Neural progenitor cell (in vitro differentiated cells): ENCODE data around the gene CPLX1. TPM values are rescaled to one million over a fixed set of nuclear protein-coding genes. Genes with fewer than 3 reads are reported as not detected.

Experiments used
- DNase-seq: peaks from one replicate; pipeline ENCODE4 v3.0.0-alpha.2; 2016; ENCODE audit warnings: low spot score
- H2AFZ ChIP-seq: fragments of 200-600 bp; sonication (generic); replicated peaks from 2 replicates; pipeline ENCODE4 v1.6.1; 2016; ENCODE audit warnings: antibody characterized with exemption
- H3F3A ChIP-seq: fragments of 200-600 bp; sonication (generic); 2 replicates; pipeline ENCODE4 v1.6.1; 2016; ENCODE audit warnings: antibody characterized with exemption, low read depth
- H3K27ac ChIP-seq: fragments of 200-600 bp; sonication (generic); 2 replicates; pipeline ENCODE4 v1.5.1; 2016; ENCODE audit warnings: mild to moderate bottlenecking
- H3K27me3 ChIP-seq: fragments of 200-600 bp; sonication (generic); 2 replicates; pipeline ENCODE4 v1.6.1; 2016; ENCODE audit warnings: mild to moderate bottlenecking, moderate library complexity
- H3K36me3 ChIP-seq: fragments of 200-600 bp; sonication (generic); 2 replicates; pipeline ENCODE4 v1.5.1; 2016
- H3K4me1 ChIP-seq: fragments of 200-600 bp; sonication (generic); 2 replicates; pipeline ENCODE4 v1.6.1; 2016; ENCODE audit warnings: mixed run types
- H3K4me2 ChIP-seq: fragments of 200-600 bp; sonication (generic); 2 replicates; pipeline ENCODE4 v1.6.1; 2016
- H3K4me3 ChIP-seq: fragments of 200-600 bp; sonication (generic); 2 replicates; pipeline ENCODE4 v1.5.1; 2016
- H3K79me2 ChIP-seq: fragments of 200-600 bp; sonication (generic); 2 replicates; pipeline ENCODE4 v1.6.1; 2016; ENCODE audit warnings: low read depth
- H3K9ac ChIP-seq: fragments of 200-600 bp; sonication (generic); 2 replicates; pipeline ENCODE4 v1.6.1; 2016
- H3K9me3 ChIP-seq: fragments of 200-600 bp; sonication (generic); 2 replicates; pipeline ENCODE4 v1.5.1; 2016; ENCODE audit warnings: low read depth
- H4K20me1 ChIP-seq: fragments of 200-600 bp; sonication (generic); 2 replicates; pipeline ENCODE4 v1.6.1; 2016; ENCODE audit warnings: low read depth
- H3K27ac Mint-ChIP-seq: 3 replicates; pipeline ENCODE4 v1.8.0; 2021; ENCODE audit warnings: mixed read lengths
- H3K27me3 Mint-ChIP-seq: 2 replicates; pipeline ENCODE4 v1.8.0; 2022; ENCODE audit warnings: low read depth, mild to moderate bottlenecking, inconsistent platforms, moderate library complexity, mixed read lengths; ENCODE audit not compliant: insufficient read depth
- H3K36me3 Mint-ChIP-seq: 3 replicates; pipeline ENCODE4 v1.8.0; 2021; ENCODE audit warnings: mixed read lengths
- H3K4me1 Mint-ChIP-seq: 3 replicates; pipeline ENCODE4 v1.8.0; 2021; ENCODE audit warnings: mixed read lengths
- H3K4me3 Mint-ChIP-seq: 3 replicates; pipeline ENCODE4 v1.8.0; 2021; ENCODE audit warnings: mild to moderate bottlenecking, moderate library complexity, mixed read lengths
- H3K9me3 Mint-ChIP-seq: 3 replicates; pipeline ENCODE4 v1.8.0; 2020; ENCODE audit warnings: mixed read lengths
- EZH2 ChIP-seq: fragments of 200-600 bp; sonication (generic); IDR thresholded peaks from 2 replicates; pipeline ENCODE4 v1.6.1; 2017; ENCODE audit warnings: antibody characterized with exemption, mild to moderate bottlenecking, moderate library complexity
- EZH2phosphoT487 ChIP-seq: fragments of 200-600 bp; sonication (generic); IDR thresholded peaks from 2 replicates; pipeline ENCODE4 v1.6.1; 2017; ENCODE audit warnings: antibody characterized with exemption
- total RNA-seq: library from RNA; depleted of rRNA; stranded (reverse); fragments of >200 nt; gene quantifications from 2 replicates; pipeline ENCODE4 v1.2.3, GENCODE V29; 2015; ENCODE audit warnings: low replicate concordance
- TF ChIP-seq, protein P1 (sequence below): fragments of 200-600 bp; sonication (generic); IDR thresholded peaks from 2 replicates; pipeline ENCODE4 v1.5.1; 2017; ENCODE audit warnings: antibody characterized with exemption, mild to moderate bottlenecking

The CPLX1 gene
- total RNA-seq, 1 donor from 2014 or later, result not detected

DNA sequence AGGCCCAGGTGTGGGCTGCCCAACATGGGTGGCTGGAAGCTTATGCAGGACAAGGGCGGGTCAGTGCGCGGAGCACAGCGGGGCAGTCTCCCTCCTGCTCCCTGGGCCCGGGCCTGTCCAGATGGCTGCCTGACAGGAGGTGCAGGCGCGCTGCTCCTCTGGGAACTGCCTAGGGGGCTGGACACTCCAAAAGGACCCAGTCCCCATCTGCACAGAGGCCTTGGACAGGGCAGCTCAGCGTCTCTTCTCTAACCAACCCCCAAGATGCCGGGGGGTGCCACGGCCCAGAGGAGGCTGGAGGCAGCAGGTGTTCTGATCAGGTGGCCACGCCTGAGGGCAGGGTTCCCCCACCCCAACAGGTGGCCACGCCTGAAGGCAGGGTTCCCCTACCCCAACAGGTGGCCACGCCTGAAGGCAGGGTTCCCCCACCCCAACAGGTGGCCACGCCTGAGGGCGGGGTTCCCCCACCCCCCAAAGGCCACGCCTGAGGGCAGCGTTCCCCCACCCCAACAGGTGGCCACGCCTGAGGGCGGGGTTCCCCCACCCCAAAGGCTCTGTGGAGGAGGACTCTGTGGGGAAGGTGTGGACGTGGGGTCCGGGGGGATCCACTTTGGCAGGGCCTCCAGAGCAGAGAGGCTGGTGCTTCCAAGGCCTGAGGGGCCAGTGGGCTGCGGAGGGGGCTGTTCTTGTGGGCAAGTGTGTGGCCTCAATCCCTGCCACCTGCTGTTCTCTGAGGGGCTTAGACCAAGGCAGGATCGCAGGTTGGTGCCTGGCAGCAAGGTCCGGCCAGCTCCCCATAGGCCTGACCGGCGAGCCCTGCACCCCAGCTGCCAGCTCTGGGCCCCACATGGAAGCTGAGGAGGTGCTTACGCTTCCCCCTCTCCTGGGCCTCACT is 36.1 kb downstream of the CPLX1 start:
- H3K36me3 ChIP-seq, result no peaks in the 10 kb centered on the region
- peaks cover 21% of the 10 kb centered on the region for H4K20me1 ChIP-seq
- H3K27ac ChIP-seq, result no peak overlapping the region
- H3K27me3 ChIP-seq, result peaks cover 98% of the 10 kb centered on the region
- H3K36me3 Mint-ChIP-seq, result no peaks in the 10 kb centered on the region
- peaks cover 22% of the 10 kb centered on the region for H3K4me1 ChIP-seq
- peaks cover 14% of the 10 kb centered on the region for H3F3A ChIP-seq
- peaks cover 26% of the 10 kb centered on the region for H3K4me1 Mint-ChIP-seq
- H3K79me2 ChIP-seq, result no peaks in the 10 kb centered on the region
- TF ChIP-seq EZH2phosphoT487, result no peak
- H3K27ac Mint-ChIP-seq, result no peak overlapping the region
- no peak overlapping the region for H3K4me3 Mint-ChIP-seq
- H3K4me2 ChIP-seq, result no peak overlapping the region
- no peak overlapping the region for H3K4me3 ChIP-seq
- H3K27me3 Mint-ChIP-seq, result peaks cover 24% of the 10 kb centered on the region
- no peak overlapping the region for H2AFZ ChIP-seq
- no peaks in the 10 kb centered on the region for H3K9me3 ChIP-seq
- DNase-seq, result no peak
- no peaks in the 10 kb centered on the region for H3K9me3 Mint-ChIP-seq
- no peak overlapping the region for H3K9ac ChIP-seq

DNA sequence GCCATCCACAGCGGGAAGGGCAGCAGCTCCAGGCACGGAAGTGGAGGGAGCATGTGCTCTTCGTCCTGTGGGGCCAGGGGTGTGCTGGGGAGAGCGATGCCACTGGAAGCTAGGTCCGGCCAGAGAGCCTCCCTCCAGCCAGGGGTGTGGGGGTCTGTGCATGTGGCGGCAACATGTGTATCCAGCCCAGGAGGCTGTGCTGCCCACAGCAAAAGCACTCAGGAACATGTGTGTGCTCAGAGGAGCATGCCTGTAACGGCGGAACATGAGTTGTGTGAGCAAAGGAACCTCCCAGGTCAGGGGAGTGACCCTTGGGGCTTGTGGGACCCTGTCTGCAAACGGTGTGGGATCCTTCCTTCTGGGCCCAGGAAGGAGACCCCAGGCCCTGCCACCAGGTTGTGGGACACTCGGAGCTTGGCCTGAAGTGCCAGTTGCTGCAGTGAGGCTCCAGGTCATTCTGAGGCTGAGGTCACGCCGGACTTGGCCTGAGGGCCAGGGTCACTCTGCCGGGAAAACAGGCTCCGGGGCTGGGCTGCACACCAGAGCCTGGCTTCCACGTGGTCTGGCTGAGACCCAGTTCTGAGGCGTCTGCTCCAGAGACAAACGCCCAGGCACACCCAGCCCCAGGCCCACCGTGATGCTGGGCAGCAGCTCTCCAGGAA is 37.2 kb downstream of the CPLX1 start:
- Mint-ChIP-seq H3K27ac (no peak overlapping the region), H3K27me3 (peaks cover 23% of the 10 kb centered on the region), H3K9me3 (no peaks in the 10 kb centered on the region), H3K4me3 (no peak overlapping the region), H3K4me1 (peaks cover 21% of the 10 kb centered on the region), H3K36me3 (no peaks in the 10 kb centered on the region)
- Histone ChIP-seq H4K20me1 (peaks cover 20% of the 10 kb centered on the region), H3F3A (peaks cover 5% of the 10 kb centered on the region), H3K9ac (no peak overlapping the region), H3K27me3 (peaks cover 98% of the 10 kb centered on the region), H3K4me1 (peaks cover 14% of the 10 kb centered on the region), H3K4me2 (no peak overlapping the region), H2AFZ (no peak overlapping the region), H3K79me2 (no peaks in the 10 kb centered on the region), H3K9me3 (no peaks in the 10 kb centered on the region), H3K4me3 (no peak overlapping the region), H3K27ac (no peak overlapping the region), H3K36me3 (no peaks in the 10 kb centered on the region)
- DNase-seq, result no peak
- TF ChIP-seq EZH2 (no peak), EZH2phosphoT487 (no peak)
- TF ChIP-seq, protein P1, sequence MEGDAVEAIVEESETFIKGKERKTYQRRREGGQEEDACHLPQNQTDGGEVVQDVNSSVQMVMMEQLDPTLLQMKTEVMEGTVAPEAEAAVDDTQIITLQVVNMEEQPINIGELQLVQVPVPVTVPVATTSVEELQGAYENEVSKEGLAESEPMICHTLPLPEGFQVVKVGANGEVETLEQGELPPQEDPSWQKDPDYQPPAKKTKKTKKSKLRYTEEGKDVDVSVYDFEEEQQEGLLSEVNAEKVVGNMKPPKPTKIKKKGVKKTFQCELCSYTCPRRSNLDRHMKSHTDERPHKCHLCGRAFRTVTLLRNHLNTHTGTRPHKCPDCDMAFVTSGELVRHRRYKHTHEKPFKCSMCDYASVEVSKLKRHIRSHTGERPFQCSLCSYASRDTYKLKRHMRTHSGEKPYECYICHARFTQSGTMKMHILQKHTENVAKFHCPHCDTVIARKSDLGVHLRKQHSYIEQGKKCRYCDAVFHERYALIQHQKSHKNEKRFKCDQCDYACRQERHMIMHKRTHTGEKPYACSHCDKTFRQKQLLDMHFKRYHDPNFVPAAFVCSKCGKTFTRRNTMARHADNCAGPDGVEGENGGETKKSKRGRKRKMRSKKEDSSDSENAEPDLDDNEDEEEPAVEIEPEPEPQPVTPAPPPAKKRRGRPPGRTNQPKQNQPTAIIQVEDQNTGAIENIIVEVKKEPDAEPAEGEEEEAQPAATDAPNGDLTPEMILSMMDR, result no peak

DNA sequence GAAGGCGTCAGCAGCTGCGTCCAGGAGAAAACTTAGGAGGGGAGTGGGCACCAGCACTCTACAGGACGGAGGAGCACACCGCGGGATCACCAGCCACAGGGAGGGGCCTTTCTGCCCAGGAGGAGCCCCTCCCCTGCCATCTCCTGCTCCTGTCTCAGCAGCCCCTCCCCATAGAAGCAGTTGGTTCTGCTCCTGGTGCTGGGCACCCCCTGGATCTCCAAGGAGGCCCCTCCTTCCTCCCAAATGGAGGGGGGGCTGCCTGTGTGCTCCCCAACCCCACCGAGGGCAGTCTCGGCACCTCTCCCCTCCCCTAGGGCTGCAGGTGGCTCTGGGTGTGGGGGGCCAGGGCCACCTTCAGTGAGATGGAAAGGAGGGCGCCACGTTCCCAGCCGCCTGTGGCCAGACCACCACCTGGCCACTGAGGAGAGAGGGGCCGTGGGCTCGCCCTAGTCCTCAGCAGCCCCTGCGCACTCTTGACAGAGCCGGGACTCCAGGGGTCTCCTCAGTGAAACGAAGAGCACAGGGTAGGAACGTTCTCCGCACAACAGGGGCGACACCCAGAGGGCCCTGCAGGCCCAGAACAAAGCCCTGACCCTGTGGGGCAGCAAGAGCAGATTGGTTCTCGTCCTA is 37.8 kb downstream of the CPLX1 start:
- Mint-ChIP-seq H3K27me3 (peaks cover 21% of the 10 kb centered on the region), H3K9me3 (no peaks in the 10 kb centered on the region), H3K27ac (no peak overlapping the region), H3K4me1 (peaks cover 19% of the 10 kb centered on the region), H3K4me3 (no peak overlapping the region), H3K36me3 (no peaks in the 10 kb centered on the region)
- TF ChIP-seq, protein P1, result no peak
- TF ChIP-seq EZH2 (no peak), EZH2phosphoT487 (no peak)
- Histone ChIP-seq H3K9ac (no peak overlapping the region), H4K20me1 (peaks cover 20% of the 10 kb centered on the region), H3F3A (peaks cover 5% of the 10 kb centered on the region), H3K4me3 (no peak overlapping the region), H3K36me3 (no peaks in the 10 kb centered on the region), H3K9me3 (no peaks in the 10 kb centered on the region), H3K79me2 (no peaks in the 10 kb centered on the region), H2AFZ (no peak overlapping the region), H3K27me3 (peaks cover 98% of the 10 kb centered on the region), H3K27ac (no peak overlapping the region), H3K4me1 (peaks cover 14% of the 10 kb centered on the region), H3K4me2 (no peak overlapping the region)
- no peak for DNase-seq
